Measurements from ENCODE around the gene PRKCE.

PRKCE gene

GRCh38 chr2:46064396-46064795, 412.9 kb downstream of the PRKCE start:
- DNase-seq (ENCODE audit: low read depth) = no peak
- H3K4me3 ChIP-seq (ENCODE audit: control insufficient read depth, low read depth, low read length) = no peak overlapping the region
- no peak for TF ChIP-seq CTCF (conservative IDR thresholded peaks at IDR 0.05; ENCODE audit: control insufficient read depth, insufficient read depth, low read depth, low read length)

- H3K4me3 ChIP-seq (ENCODE audit: control insufficient read depth, low read depth, low read length) = no peak overlapping the region
- no peak for TF ChIP-seq CTCF (conservative IDR thresholded peaks at IDR 0.05; ENCODE audit: control insufficient read depth, insufficient read depth, low read depth, low read length)
- DNase-seq (ENCODE audit: low read depth) = no peak
Measured at GRCh38 chr2:46065152-46065551, 413.7 kb downstream of the PRKCE start.

GRCh38 chr2:46066116-46066515, 414.6 kb downstream of the PRKCE start:
- no peak for DNase-seq (ENCODE audit: low read depth)
- H3K4me3 ChIP-seq (ENCODE audit: control insufficient read depth, low read depth, low read length) = no peak overlapping the region
- TF ChIP-seq CTCF (conservative IDR thresholded peaks at IDR 0.05; ENCODE audit: control insufficient read depth, insufficient read depth, low read depth, low read length) = no peak

- H3K4me3 ChIP-seq (ENCODE audit: control insufficient read depth, low read depth, low read length) = no peak overlapping the region
- no peak for TF ChIP-seq CTCF (conservative IDR thresholded peaks at IDR 0.05; ENCODE audit: control insufficient read depth, insufficient read depth, low read depth, low read length)
- DNase-seq (ENCODE audit: low read depth) = no peak
Measured at GRCh38 chr2:46066601-46067000, 415.1 kb downstream of the PRKCE start.

- DNase-seq (ENCODE audit: low read depth) = no peak
Measured at GRCh38 chr2:46067062-46067461, 415.6 kb downstream of the PRKCE start.

GRCh38 chr2:46067501-46068305, 416.2 kb downstream of the PRKCE start:
- TF ChIP-seq CTCF (conservative IDR thresholded peaks at IDR 0.05; ENCODE audit: control insufficient read depth, insufficient read depth, low read depth, low read length) = no peak
- peak; percentile 89 for DNase-seq (ENCODE audit: low read depth)
- no peak overlapping the region for H3K4me3 ChIP-seq (ENCODE audit: control insufficient read depth, low read depth, low read length)

More at GRCh38 chr2:46067062-46067461, 415.6 kb downstream of the PRKCE start:
- H3K4me3 ChIP-seq (ENCODE audit: control insufficient read depth, low read depth, low read length) = no peak overlapping the region
- no peak for TF ChIP-seq CTCF (conservative IDR thresholded peaks at IDR 0.05; ENCODE audit: control insufficient read depth, insufficient read depth, low read depth, low read length)
